GM15510 (cell line): ENCODE measurements around the gene VSIR.

Experiments
- POLR2A ChIP-seq: IDR thresholded peaks from 3 replicates; pipeline ENCODE4 v1.6.1; 2011; ENCODE audit warnings: borderline replicate concordance; ENCODE audit not compliant: insufficient read length; ENCODE audit errors: extremely low read depth

Gene VSIR

GRCh38 chr10:71727738-71728737, 45.3 kb downstream of the VSIR start:
- TF ChIP-seq POLR2A: no peak

- TF ChIP-seq POLR2A: no peak
Observed at GRCh38 chr10:71727105-71727737, 46.1 kb downstream of the VSIR start.

GRCh38 chr10:71726580-71727104, 46.7 kb downstream of the VSIR start:
- no peak for TF ChIP-seq POLR2A

- TF ChIP-seq POLR2A: no peak
Observed at GRCh38 chr10:71725998-71726579, 47.2 kb downstream of the VSIR start.

GRCh38 chr10:71725249-71725648, 48.1 kb downstream of the VSIR start:
- no peak for TF ChIP-seq POLR2A

- no peak for TF ChIP-seq POLR2A
Observed at GRCh38 chr10:71724539-71724938, 48.8 kb downstream of the VSIR start.

- TF ChIP-seq POLR2A: no peak
Observed at GRCh38 chr10:71723311-71723710, 50.0 kb downstream of the VSIR start.

GRCh38 chr10:71722849-71723248, 50.5 kb downstream of the VSIR start:
- TF ChIP-seq POLR2A: no peak

GRCh38 chr10:71721313-71721712, 52.0 kb downstream of the VSIR start:
- no peak for TF ChIP-seq POLR2A

- TF ChIP-seq POLR2A: no peak
Observed at GRCh38 chr10:71720288-71720687, 53.0 kb downstream of the VSIR start.

- no peak for TF ChIP-seq POLR2A
Observed at GRCh38 chr10:71719464-71720201, 53.7 kb downstream of the VSIR start, which contains the start of gene C10orf105. C10orf105 (minus strand) TSS chr10:71719778; CDS start chr10:71716337, 3,441 bp downstream.

- TF ChIP-seq POLR2A: no peak
Observed at GRCh38 chr10:71719042-71719441, 54.3 kb downstream of the VSIR start.

GRCh38 chr10:71718165-71718698, 55.1 kb downstream of the VSIR start:
- TF ChIP-seq POLR2A: no peak

GRCh38 chr10:71717551-71717951, 55.8 kb downstream of the VSIR start:
- no peak for TF ChIP-seq POLR2A
